ENCODE results near the gene POLR2C.

Gene POLR2C

GRCh38 chr16:57423152-57423551 is 39.3 kb upstream of the POLR2C start:
- no peak for DNase-seq (ENCODE audit: low read depth)
- TF ChIP-seq CTCF (conservative IDR thresholded peaks at IDR 0.05; ENCODE audit: low read length), result no peak
- no peak overlapping the region for H3K4me3 ChIP-seq (ENCODE audit: low read length)

- TF ChIP-seq CTCF (conservative IDR thresholded peaks at IDR 0.05; ENCODE audit: low read length), result no peak
- no peak overlapping the region for H3K4me3 ChIP-seq (ENCODE audit: low read length)
- no peak for DNase-seq (ENCODE audit: low read depth)
Observed at GRCh38 chr16:57424583-57424982, 37.9 kb upstream of the POLR2C start.

GRCh38 chr16:57426356-57426755 is 36.1 kb upstream of the POLR2C start:
- no peak for TF ChIP-seq CTCF (conservative IDR thresholded peaks at IDR 0.05; ENCODE audit: low read length)
- no peak for DNase-seq (ENCODE audit: low read depth)
- no peak overlapping the region for H3K4me3 ChIP-seq (ENCODE audit: low read length)

- H3K4me3 ChIP-seq (ENCODE audit: low read length), result no peak overlapping the region
- no peak for DNase-seq (ENCODE audit: low read depth)
- no peak for TF ChIP-seq CTCF (conservative IDR thresholded peaks at IDR 0.05; ENCODE audit: low read length)
Observed at GRCh38 chr16:57427307-57427706, 35.2 kb upstream of the POLR2C start.

- TF ChIP-seq CTCF (conservative IDR thresholded peaks at IDR 0.05; ENCODE audit: low read length), result no peak
- no peak for DNase-seq (ENCODE audit: low read depth)
- H3K4me3 ChIP-seq (ENCODE audit: low read length), result no peak overlapping the region
Observed at GRCh38 chr16:57427824-57428223, 34.7 kb upstream of the POLR2C start.

- H3K4me3 ChIP-seq (ENCODE audit: low read length), result no peak overlapping the region
- DNase-seq (ENCODE audit: low read depth), result no peak
- no peak for TF ChIP-seq CTCF (conservative IDR thresholded peaks at IDR 0.05; ENCODE audit: low read length)
Observed at GRCh38 chr16:57430955-57431354, 31.5 kb upstream of the POLR2C start.

- no peak for TF ChIP-seq CTCF (conservative IDR thresholded peaks at IDR 0.05; ENCODE audit: low read length)
- no peak overlapping the region for H3K4me3 ChIP-seq (ENCODE audit: low read length)
- DNase-seq (ENCODE audit: low read depth), result no peak
Observed at GRCh38 chr16:57432505-57432904, 30.0 kb upstream of the POLR2C start.
